ENCODE measurements around the gene CPNE9. TPM values are rescaled to one million over a fixed set of nuclear protein-coding genes. Genes with fewer than 3 reads are reported as not detected.

The CPNE9 gene
- total RNA-seq, 6 donors from 2014 or later, result 0.20 to 0.39 (median 0.30) TPM; not detected in 3

GRCh38 chr3:9727041-9727595, 23.5 kb downstream of the CPNE9 start:
- 14 to 20% methylated on average over 11 of the region's 11 CpGs for WGBS, 2 donors
- H3K36me3 ChIP-seq, result no peaks in the 10 kb centered on the region
- H3K4me1 ChIP-seq, result peaks cover 5 to 8% (median 7%) of the 10 kb centered on the region in 4 donors
- no peaks in the 10 kb centered on the region for H3K27me3 ChIP-seq
- ATAC-seq (ENCODE audit: low FRiP score in 2 of 2), result no peak
- peak in 3 of 6 experiments; percentile 7 to 30 (median 19) for TF ChIP-seq CTCF (IDR thresholded peaks at IDR 0.05)
- no peak for TF ChIP-seq POLR2AphosphoS5 (IDR thresholded peaks at IDR 0.05)
- TF ChIP-seq EP300 (IDR thresholded peaks at IDR 0.05), result no peak
- no peak for TF ChIP-seq POLR2A (IDR thresholded peaks at IDR 0.05)
- no peak overlapping the region for H3K4me3 ChIP-seq
- H3K9me3 ChIP-seq, result no peaks in the 10 kb centered on the region
- no peak for DNase-seq
- H3K27ac ChIP-seq, result no peak overlapping the region

- no peak overlapping the region for H3K27ac ChIP-seq
- no peaks in the 10 kb centered on the region for H3K27me3 ChIP-seq
- 93 to 97% methylated on average over 2 of the region's 2 CpGs for WGBS, 2 donors
- ATAC-seq (ENCODE audit: low FRiP score in 2 of 2), result no peak
- H3K4me3 ChIP-seq, result no peak overlapping the region
- H3K9me3 ChIP-seq, result no peaks in the 10 kb centered on the region
- no peaks in the 10 kb centered on the region for H3K36me3 ChIP-seq
- DNase-seq, result no peak
- H3K4me1 ChIP-seq, result peaks cover 11 to 14% (median 13%) of the 10 kb centered on the region in 4 donors
- TF ChIP-seq POLR2AphosphoS5 (IDR thresholded peaks at IDR 0.05) (no peak), EP300 (IDR thresholded peaks at IDR 0.05) (no peak), POLR2A (IDR thresholded peaks at IDR 0.05) (no peak), CTCF (IDR thresholded peaks at IDR 0.05) (no peak)
Observed at GRCh38 chr3:9727743-9728142, 24.1 kb downstream of the CPNE9 start.

- Histone ChIP-seq H3K36me3 (peaks cover 0 to 6% (median 6%) of the 10 kb centered on the region in 4 donors), H3K27me3 (no peaks in the 10 kb centered on the region), H3K4me1 (peaks cover 21 to 31% (median 24%) of the 10 kb centered on the region in 4 donors), H3K27ac (no peak overlapping the region), H3K4me3 (no peak overlapping the region), H3K9me3 (no peaks in the 10 kb centered on the region)
- TF ChIP-seq POLR2AphosphoS5 (IDR thresholded peaks at IDR 0.05) (no peak), POLR2A (IDR thresholded peaks at IDR 0.05) (no peak), CTCF (IDR thresholded peaks at IDR 0.05) (no peak), EP300 (IDR thresholded peaks at IDR 0.05) (no peak)
- no peak for ATAC-seq (ENCODE audit: low FRiP score in 2 of 2)
- peak in 1 of 2 donors; percentile 53 for DNase-seq
- 86 to 94% methylated on average over 9 to 10 of the region's 10 CpGs for WGBS, 2 donors
Observed at GRCh38 chr3:9729419-9729818, 25.8 kb downstream of the CPNE9 start.

GRCh38 chr3:9730657-9731205, 27.1 kb downstream of the CPNE9 start:
- TF ChIP-seq CTCF (IDR thresholded peaks at IDR 0.05) (peak in 1 of 6 experiments; percentile 5), EP300 (IDR thresholded peaks at IDR 0.05) (no peak), POLR2A (IDR thresholded peaks at IDR 0.05) (no peak), POLR2AphosphoS5 (IDR thresholded peaks at IDR 0.05) (no peak)
- ATAC-seq (ENCODE audit: low FRiP score in 2 of 2), result peak; percentile 79 to 84
- DNase-seq, result no peak
- peak overlapping the region; percentile 93 to 96 (median 96) for H3K27ac ChIP-seq
- no peaks in the 10 kb centered on the region for H3K27me3 ChIP-seq
- peaks cover 4 to 19% (median 13%) of the 10 kb centered on the region in 4 donors for H3K36me3 ChIP-seq
- WGBS, 2 donors, result 1 to 2% methylated on average over 16 to 17 of the region's 17 CpGs
- H3K9me3 ChIP-seq, result no peaks in the 10 kb centered on the region
- peaks cover 21 to 44% (median 24%) of the 10 kb centered on the region in 4 donors for H3K4me1 ChIP-seq
- peak overlapping the region; percentile 40 to 89 (median 72) for H3K4me3 ChIP-seq
